ENCODE data around the gene CTDP1. TPM values are rescaled to one million over a fixed set of nuclear protein-coding genes. Genes with fewer than 3 reads are reported as not detected.

CTDP1 gene
- polyA plus RNA-seq, 1 donor (not counting 4 experiments of a cell fraction or from before 2014, with no cell fraction given): 9.2 TPM

DNA sequence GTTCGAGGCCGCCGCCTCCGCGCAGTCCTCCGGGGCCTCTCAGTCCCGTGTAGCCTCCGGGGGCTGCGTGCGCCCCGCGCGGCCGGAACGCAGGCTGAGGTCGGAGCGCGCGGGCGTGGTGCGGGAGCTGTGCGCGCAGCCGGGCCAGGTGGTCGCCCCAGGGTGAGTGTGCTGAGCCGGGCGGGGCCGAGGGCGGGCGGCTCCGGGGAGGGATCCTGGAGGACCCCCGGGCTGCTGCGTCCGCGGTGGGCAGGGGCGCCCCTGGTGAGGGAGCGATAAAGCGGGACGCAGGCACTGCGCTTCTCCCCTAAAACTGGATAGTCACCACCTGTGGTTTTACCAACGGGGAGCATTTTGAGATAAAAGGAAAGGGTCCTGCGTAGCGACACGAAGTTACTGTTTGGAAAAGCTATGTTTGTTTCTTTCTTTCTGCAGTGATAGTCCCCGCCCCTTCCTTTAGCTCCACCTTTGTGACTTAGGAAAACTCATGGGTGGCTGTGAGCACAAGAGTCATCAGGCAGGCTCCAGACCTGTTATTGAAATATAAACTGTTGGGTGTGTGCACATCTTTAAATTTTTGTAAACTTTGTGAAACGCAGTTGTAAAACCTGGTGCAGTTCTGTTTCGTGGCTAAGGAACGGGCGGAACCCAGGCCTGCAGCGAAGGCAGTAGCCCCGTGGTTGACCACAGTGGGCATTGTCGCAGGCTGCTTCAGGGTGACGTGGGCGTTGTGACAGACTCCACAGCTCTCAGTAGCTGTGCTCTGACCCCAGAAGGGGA lies 687 bp downstream of the CTDP1 start:
- no peak overlapping the region for H2AFZ ChIP-seq (ENCODE audit: control insufficient read depth, low read length)
- TF ChIP-seq, protein P1, sequence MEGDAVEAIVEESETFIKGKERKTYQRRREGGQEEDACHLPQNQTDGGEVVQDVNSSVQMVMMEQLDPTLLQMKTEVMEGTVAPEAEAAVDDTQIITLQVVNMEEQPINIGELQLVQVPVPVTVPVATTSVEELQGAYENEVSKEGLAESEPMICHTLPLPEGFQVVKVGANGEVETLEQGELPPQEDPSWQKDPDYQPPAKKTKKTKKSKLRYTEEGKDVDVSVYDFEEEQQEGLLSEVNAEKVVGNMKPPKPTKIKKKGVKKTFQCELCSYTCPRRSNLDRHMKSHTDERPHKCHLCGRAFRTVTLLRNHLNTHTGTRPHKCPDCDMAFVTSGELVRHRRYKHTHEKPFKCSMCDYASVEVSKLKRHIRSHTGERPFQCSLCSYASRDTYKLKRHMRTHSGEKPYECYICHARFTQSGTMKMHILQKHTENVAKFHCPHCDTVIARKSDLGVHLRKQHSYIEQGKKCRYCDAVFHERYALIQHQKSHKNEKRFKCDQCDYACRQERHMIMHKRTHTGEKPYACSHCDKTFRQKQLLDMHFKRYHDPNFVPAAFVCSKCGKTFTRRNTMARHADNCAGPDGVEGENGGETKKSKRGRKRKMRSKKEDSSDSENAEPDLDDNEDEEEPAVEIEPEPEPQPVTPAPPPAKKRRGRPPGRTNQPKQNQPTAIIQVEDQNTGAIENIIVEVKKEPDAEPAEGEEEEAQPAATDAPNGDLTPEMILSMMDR (optimal IDR thresholded peaks at IDR 0.05 in 1 of 3, IDR thresholded peaks at IDR 0.05 in 1 of 3, conservative IDR thresholded peaks at IDR 0.05 in 1 of 3; ENCODE audit: extremely low read depth in 1 of 3, insufficient read depth in 2 of 3, low read length in 3 of 3): no peak

DNA sequence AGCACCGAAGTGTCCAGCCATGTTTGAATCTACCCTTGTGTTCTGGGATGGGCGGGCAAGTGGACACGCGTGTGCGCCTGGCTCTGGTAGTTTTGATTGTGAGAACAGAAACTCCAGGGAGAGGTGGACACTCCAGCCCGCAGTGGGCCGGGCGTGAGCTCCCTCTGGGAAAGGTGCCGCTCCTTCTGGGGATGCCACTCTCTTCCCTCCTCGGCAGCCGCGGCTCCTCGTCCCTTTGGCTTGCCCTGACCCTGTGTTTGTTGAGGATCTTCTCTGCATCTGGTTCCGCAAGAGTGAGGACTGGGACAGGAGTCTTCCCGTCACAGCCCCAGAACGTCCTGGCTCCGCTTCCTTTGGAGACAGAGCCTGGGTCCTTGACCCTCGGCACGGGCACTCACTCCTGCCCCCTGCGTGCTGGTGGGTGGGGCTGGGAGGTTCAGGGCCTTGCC lies 1.3 kb downstream of the CTDP1 start:
- Histone ChIP-seq H3K4me2 (ENCODE audit: control insufficient read depth, extremely low read depth, insufficient read depth, low read depth, low read length) (peak overlapping the region; percentile 95), H3K4me1 (ENCODE audit: control insufficient read depth, extremely low read depth, insufficient read depth, low read length) (peaks cover 24% of the 10 kb centered on the region), H3K9ac (ENCODE audit: control insufficient read depth, extremely low read depth, insufficient read depth, low read length) (peak overlapping the region; percentile 93), H3K4me3 (ENCODE audit: control insufficient read depth in 2 of 3, extremely low read depth in 1 of 3, insufficient read depth in 2 of 3, low read depth in 1 of 3, low read length in 3 of 3) (peak overlapping the region; percentile 63 to 94 (median 78)), H2AFZ (ENCODE audit: control insufficient read depth, low read length) (no peak overlapping the region), H3K36me3 (ENCODE audit: control insufficient read depth in 2 of 2, extremely low read depth in 1 of 2, insufficient read depth in 2 of 2, low read length in 2 of 2) (peaks cover 6 to 21% of the 10 kb centered on the region in 2 experiments), H4K20me1 (ENCODE audit: control insufficient read depth, extremely low read depth, insufficient read depth, low read length) (peaks cover 25% of the 10 kb centered on the region), H3K79me2 (ENCODE audit: control insufficient read depth, insufficient read depth, low read length) (peaks cover 74% of the 10 kb centered on the region), H3K27ac (ENCODE audit: control insufficient read depth, insufficient read depth, low read length) (peak overlapping the region; percentile 95), H3K9me1 (ENCODE audit: control insufficient read depth, extremely low read depth, insufficient read depth, low read length) (peaks cover 4% of the 10 kb centered on the region), H3K27me3 (ENCODE audit: control insufficient read depth, extremely low read depth, insufficient read depth, low read length) (no peaks in the 10 kb centered on the region), H3K9me3 (ENCODE audit: control insufficient read depth, low read depth, low read length) (no peaks in the 10 kb centered on the region)
- DNase-seq (ENCODE audit: low read depth, low spot score) (no peak), FAIRE-seq (no peak)
- dilution Hi-C loops (cut with MboI; ENCODE audit: extremely low pct_ligation_motif_present, low sequenced_read_pairs): no loop called here
- TF ChIP-seq, protein P1 (optimal IDR thresholded peaks at IDR 0.05 in 1 of 3, IDR thresholded peaks at IDR 0.05 in 1 of 3, conservative IDR thresholded peaks at IDR 0.05 in 1 of 3; ENCODE audit: extremely low read depth in 1 of 3, insufficient read depth in 2 of 3, low read length in 3 of 3): no peak
- TF ChIP-seq EZH2 (IDR thresholded peaks at IDR 0.05; ENCODE audit: low read length): no peak

More for the DNA sequence above, 687 bp downstream of the CTDP1 start:
- Histone ChIP-seq H3K4me2 (ENCODE audit: control insufficient read depth, extremely low read depth, insufficient read depth, low read depth, low read length) (peak overlapping the region; percentile 95), H3K9me1 (ENCODE audit: control insufficient read depth, extremely low read depth, insufficient read depth, low read length) (peaks cover 4% of the 10 kb centered on the region), H3K79me2 (ENCODE audit: control insufficient read depth, insufficient read depth, low read length) (peaks cover 67% of the 10 kb centered on the region), H3K9ac (ENCODE audit: control insufficient read depth, extremely low read depth, insufficient read depth, low read length) (peak overlapping the region; percentile 93), H3K4me1 (ENCODE audit: control insufficient read depth, extremely low read depth, insufficient read depth, low read length) (peaks cover 24% of the 10 kb centered on the region), H3K36me3 (ENCODE audit: control insufficient read depth in 2 of 2, extremely low read depth in 1 of 2, insufficient read depth in 2 of 2, low read length in 2 of 2) (peaks cover 8 to 21% of the 10 kb centered on the region in 2 experiments), H4K20me1 (ENCODE audit: control insufficient read depth, extremely low read depth, insufficient read depth, low read length) (peaks cover 25% of the 10 kb centered on the region), H3K27me3 (ENCODE audit: control insufficient read depth, extremely low read depth, insufficient read depth, low read length) (no peaks in the 10 kb centered on the region), H3K9me3 (ENCODE audit: control insufficient read depth, low read depth, low read length) (no peaks in the 10 kb centered on the region), H3K4me3 (ENCODE audit: control insufficient read depth in 2 of 3, extremely low read depth in 1 of 3, insufficient read depth in 2 of 3, low read depth in 1 of 3, low read length in 3 of 3) (peak overlapping the region; percentile 63 to 94 (median 78)), H3K27ac (ENCODE audit: control insufficient read depth, insufficient read depth, low read length) (peak overlapping the region; percentile 95)
- dilution Hi-C loops (cut with MboI; ENCODE audit: extremely low pct_ligation_motif_present, low sequenced_read_pairs): no loop called here
- FAIRE-seq (no peak), DNase-seq (ENCODE audit: low read depth, low spot score) (no peak)

Data from keratinocyte (primary cell).